Smooth muscle cell (in vitro differentiated cells): Measurements from ENCODE around the gene CERS2. TPM values are rescaled to one million over a fixed set of nuclear protein-coding genes. Genes with fewer than 3 reads are reported as not detected.

Experiments
- DNase-seq: peaks from one replicate; lab custom pipeline; 2025; ENCODE audit not compliant: unreplicated experiment; lab: John Stamatoyannopoulos, UW
- H2AFZ ChIP-seq: fragments of 200-600 bp; sonication (generic); 2 replicates; pipeline ENCODE4 v1.6.0; 2016; ENCODE audit warnings: antibody characterized with exemption, low read depth, mild to moderate bottlenecking
- H3F3A ChIP-seq: fragments of 200-600 bp; sonication (generic); 2 replicates; pipeline ENCODE4 v1.6.0; 2017; ENCODE audit warnings: antibody characterized with exemption, low read depth
- H3K27ac ChIP-seq: fragments of 200-600 bp; sonication (generic); 2 replicates; pipeline ENCODE4 v1.5.1; 2016; ENCODE audit warnings: low read depth, mild to moderate bottlenecking
- H3K27me3 ChIP-seq: fragments of 200-600 bp; sonication (generic); 2 replicates; pipeline ENCODE4 v1.6.1; 2016; ENCODE audit warnings: low read depth, mild to moderate bottlenecking
- H3K36me3 ChIP-seq: fragments of 200-600 bp; sonication (generic); 2 replicates; pipeline ENCODE4 v1.5.1; 2016; ENCODE audit warnings: low read depth
- H3K4me1 ChIP-seq: fragments of 200-600 bp; sonication (generic); 2 replicates; pipeline ENCODE4 v1.5.1; 2016; ENCODE audit warnings: low read depth
- H3K4me2 ChIP-seq: fragments of 200-600 bp; sonication (generic); 2 replicates; pipeline ENCODE4 v1.6.0; 2016; ENCODE audit warnings: mild to moderate bottlenecking
- H3K4me3 ChIP-seq: fragments of 200-600 bp; sonication (generic); 2 replicates; pipeline ENCODE4 v1.5.1; 2016; ENCODE audit warnings: mild to moderate bottlenecking
- H3K79me2 ChIP-seq: fragments of 200-600 bp; sonication (generic); 2 replicates; pipeline ENCODE4 v1.6.0; 2016; ENCODE audit warnings: low read depth, mild to moderate bottlenecking
- H3K9ac ChIP-seq: fragments of 200-600 bp; sonication (generic); 2 replicates; pipeline ENCODE4 v1.6.0; 2016; ENCODE audit warnings: low read depth
- H3K9me3 ChIP-seq: fragments of 200-600 bp; sonication (generic); replicated peaks from 2 replicates; pipeline ENCODE4 v1.5.1; 2016; ENCODE audit warnings: low read depth
- H4K20me1 ChIP-seq: fragments of 200-600 bp; sonication (generic); 2 replicates; pipeline ENCODE4 v1.6.0; 2016; ENCODE audit warnings: low read depth
- CTCF ChIP-seq: fragments of 200-600 bp; sonication (generic); IDR thresholded peaks from 2 replicates; pipeline ENCODE4 v1.5.1; 2017; ENCODE audit warnings: borderline replicate concordance, mild to moderate bottlenecking, antibody characterized with exemption; ENCODE audit not compliant: insufficient read depth, poor library complexity, severe bottlenecking
- WGBS: methylation state at CpG from one replicate; pipeline ENCODE4 v1.1.7; 2016; ENCODE audit warnings: low lambda C conversion rate; 5-methylcytosine and 5-hydroxymethylcytosine counted together
- polyA plus RNA-seq: library from polyadenylated mRNA; unstranded; fragments of >200 nt; fragmentation: Nextera tagmentation; extraction: Ambion mirVana; gene quantifications from 2 replicates; pipeline ENCODE4 v1.2.1, GENCODE V29; 2016
- total RNA-seq: library from RNA; depleted of rRNA; stranded (reverse); fragments of >200 nt; gene quantifications from 2 replicates; pipeline ENCODE4 v1.2.3, GENCODE V29; 2014

CERS2 gene
- total and polyA plus RNA-seq, 2 experiments from 2014 or later = 80.0 to 108 TPM

- DNase-seq = no peak
- H3K9ac ChIP-seq = no peak overlapping the region
- H3K36me3 ChIP-seq = peaks cover 4% of the 10 kb centered on the region
- no peak overlapping the region for H3K4me3 ChIP-seq
- peaks cover 7% of the 10 kb centered on the region for H3K79me2 ChIP-seq
- H3K27me3 ChIP-seq = no peaks in the 10 kb centered on the region
- H2AFZ ChIP-seq = no peak overlapping the region
- H3K9me3 ChIP-seq = no peaks in the 10 kb centered on the region
- no peak for TF ChIP-seq CTCF
- no peak overlapping the region for H3K27ac ChIP-seq
- H3K4me2 ChIP-seq = no peak overlapping the region
- no peaks in the 10 kb centered on the region for H3K4me1 ChIP-seq
- 96% methylated on average over 5 of the region's 5 CpGs for WGBS
- peaks cover 18% of the 10 kb centered on the region for H3F3A ChIP-seq
- peaks cover 13% of the 10 kb centered on the region for H4K20me1 ChIP-seq
Observed at GRCh38 chr1:150964164-150964489, 10.5 kb downstream of the CERS2 start.

GRCh38 chr1:150963321-150964163 lies 11.1 kb downstream of the CERS2 start:
- Histone ChIP-seq H3K36me3 (peaks cover 4% of the 10 kb centered on the region), H3K4me2 (no peak overlapping the region), H3K9me3 (no peaks in the 10 kb centered on the region), H3K4me1 (no peaks in the 10 kb centered on the region), H3K27ac (no peak overlapping the region), H3K27me3 (no peaks in the 10 kb centered on the region), H2AFZ (no peak overlapping the region), H3F3A (peaks cover 18% of the 10 kb centered on the region), H4K20me1 (peaks cover 7% of the 10 kb centered on the region), H3K79me2 (peaks cover 2% of the 10 kb centered on the region), H3K4me3 (no peak overlapping the region), H3K9ac (no peak overlapping the region)
- no peak for DNase-seq
- no peak for TF ChIP-seq CTCF
- 94% methylated on average over 10 of the region's 10 CpGs for WGBS

GRCh38 chr1:150961756-150962155 lies 12.9 kb downstream of the CERS2 start:
- Histone ChIP-seq H3K9ac (no peak overlapping the region), H3K4me3 (no peak overlapping the region), H3K79me2 (no peaks in the 10 kb centered on the region), H2AFZ (no peak overlapping the region), H3K27ac (no peak overlapping the region), H3K27me3 (no peaks in the 10 kb centered on the region), H3K4me2 (no peak overlapping the region), H3K36me3 (peaks cover 8% of the 10 kb centered on the region), H3K4me1 (no peaks in the 10 kb centered on the region), H3K9me3 (no peaks in the 10 kb centered on the region), H4K20me1 (no peaks in the 10 kb centered on the region), H3F3A (peaks cover 18% of the 10 kb centered on the region)
- no peak for DNase-seq
- 40% methylated on average over 4 of the region's 4 CpGs for WGBS
- TF ChIP-seq CTCF = no peak

- Histone ChIP-seq H3K4me1 (no peaks in the 10 kb centered on the region), H3K9ac (no peak overlapping the region), H3K79me2 (no peaks in the 10 kb centered on the region), H4K20me1 (no peaks in the 10 kb centered on the region), H3K4me2 (no peak overlapping the region), H3K27ac (no peak overlapping the region), H3F3A (peaks cover 18% of the 10 kb centered on the region), H3K4me3 (no peak overlapping the region), H3K36me3 (peaks cover 8% of the 10 kb centered on the region), H3K27me3 (no peaks in the 10 kb centered on the region), H3K9me3 (no peaks in the 10 kb centered on the region), H2AFZ (no peak overlapping the region)
- TF ChIP-seq CTCF = no peak
- WGBS = 97% methylated on average over 7 of the region's 7 CpGs
- no peak for DNase-seq
Observed at GRCh38 chr1:150960646-150961045, 14.0 kb downstream of the CERS2 start.
